Cardiac muscle cell (in vitro differentiated cells and primary cell): ENCODE measurements around the gene EPHA1. TPM values are rescaled to one million over a fixed set of nuclear protein-coding genes. Genes with fewer than 3 reads are reported as not detected.

ENCODE experiments used
- DNase-seq, 2 donors: peaks; one replicate each; pipeline versions ENCODE4 v3.0.0 to v3.0.0-alpha.2; 2010 to 2017; ENCODE audit warnings: low read depth in 1 of 2, low spot score in 1 of 2
- H3K27ac ChIP-seq: fragments of 200-600 bp; sonication (generic); 2 replicates; pipeline ENCODE4 v1.5.1; 2016
- H3K27me3 ChIP-seq: fragments of 200-600 bp; sonication (generic); 2 replicates; pipeline ENCODE4 v1.6.0; 2016; ENCODE audit warnings: control low read depth
- H3K36me3 ChIP-seq: fragments of 200-600 bp; sonication (generic); 2 replicates; pipeline ENCODE4 v1.5.1; 2016; ENCODE audit warnings: control low read depth
- H3K4me1 ChIP-seq: fragments of 200-600 bp; sonication (generic); 2 replicates; pipeline ENCODE4 v1.8.1; 2017; ENCODE audit warnings: low read depth, mild to moderate bottlenecking, mixed run types
- H3K4me3 ChIP-seq: fragments of 200-600 bp; sonication (generic); 2 replicates; pipeline ENCODE4 v1.5.1; 2016; ENCODE audit warnings: mild to moderate bottlenecking
- H3K9me3 ChIP-seq: fragments of 200-600 bp; sonication (generic); 2 replicates; pipeline ENCODE4 v1.5.1; 2017; ENCODE audit warnings: low read depth, mild to moderate bottlenecking, control low read depth
- polyA plus RNA-seq: library from polyadenylated mRNA; unstranded; fragments of >200 nt; fragmentation: Nextera tagmentation; extraction: Ambion mirVana; gene quantifications from 2 replicates; pipeline ENCODE4 v1.2.1, GENCODE V29; 2016
- total RNA-seq: library from RNA; depleted of rRNA; stranded (reverse); fragments of >200 nt; gene quantifications from 2 replicates; pipeline ENCODE4 v1.2.3, GENCODE V29; 2016
- TF ChIP-seq, protein P1 (sequence below): IDR thresholded peaks from 2 replicates; pipeline ENCODE4 v1.5.1; 2012; ENCODE audit warnings: low read depth, mild to moderate bottlenecking, low read length

Gene EPHA1
- total RNA-seq (0.30 TPM in 1 of 2 replicates, not detected in the other), polyA plus RNA-seq (1.8 and 2.7 TPM in 2 replicates)

DNA sequence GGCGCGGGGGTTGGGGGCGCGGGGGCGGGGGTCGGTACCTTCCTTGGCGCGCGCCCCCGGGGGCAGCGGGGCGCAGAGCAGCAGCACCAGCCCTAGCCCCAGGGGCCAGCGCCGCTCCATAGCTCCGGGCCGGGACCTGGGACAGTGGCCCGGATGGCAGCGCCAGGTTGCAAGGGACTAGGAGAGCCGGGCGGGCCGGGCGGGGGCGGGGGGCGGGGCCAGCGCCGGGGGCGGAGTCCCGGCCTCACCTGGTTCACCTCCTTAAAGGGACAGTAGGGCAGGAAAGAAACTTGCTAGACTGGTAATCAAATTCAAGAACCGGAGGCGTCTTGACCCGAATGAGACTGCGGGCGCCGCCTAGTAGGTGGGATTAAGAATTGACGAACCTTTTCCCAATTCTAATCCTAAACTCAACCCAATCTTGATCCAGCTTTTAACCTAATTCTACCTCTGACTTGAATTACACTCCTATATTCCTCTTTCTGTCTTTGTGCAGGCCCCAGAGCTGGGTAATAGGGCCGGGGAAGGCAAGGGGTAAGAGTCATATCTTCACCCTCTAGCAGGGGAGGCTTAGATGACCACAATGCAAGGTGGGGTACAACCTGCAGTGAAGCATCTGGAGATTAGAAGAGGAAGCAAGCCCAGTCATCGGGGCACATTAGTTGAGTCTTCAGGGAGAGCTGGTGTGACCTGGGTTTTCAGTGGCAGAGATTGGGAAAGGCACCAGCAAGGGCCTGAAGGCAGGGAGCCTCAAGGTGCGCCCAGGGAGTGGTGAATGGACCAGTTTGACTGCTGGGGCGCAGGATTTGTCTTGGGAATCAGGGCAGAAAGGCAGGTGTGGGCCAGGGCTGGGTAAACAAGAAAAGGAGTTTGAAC is at the start of gene EPHA1:
EPHA1 (minus strand) TSS at position 171 of the 876 bp plus-strand sequence; CDS start at position 120, 51 bp downstream.
- Histone ChIP-seq H3K27ac (no peak within 1 kb of the TSS), H3K9me3 (no peaks in the 10 kb centered on the region), H3K4me3 (peak within 1 kb of the TSS; percentile 24), H3K4me1 (peaks cover 8% of the 10 kb centered on the region), H3K36me3 (no peaks in the 10 kb centered on the region), H3K27me3 (peaks cover 13% of the 10 kb centered on the region)
- TF ChIP-seq, protein P1, sequence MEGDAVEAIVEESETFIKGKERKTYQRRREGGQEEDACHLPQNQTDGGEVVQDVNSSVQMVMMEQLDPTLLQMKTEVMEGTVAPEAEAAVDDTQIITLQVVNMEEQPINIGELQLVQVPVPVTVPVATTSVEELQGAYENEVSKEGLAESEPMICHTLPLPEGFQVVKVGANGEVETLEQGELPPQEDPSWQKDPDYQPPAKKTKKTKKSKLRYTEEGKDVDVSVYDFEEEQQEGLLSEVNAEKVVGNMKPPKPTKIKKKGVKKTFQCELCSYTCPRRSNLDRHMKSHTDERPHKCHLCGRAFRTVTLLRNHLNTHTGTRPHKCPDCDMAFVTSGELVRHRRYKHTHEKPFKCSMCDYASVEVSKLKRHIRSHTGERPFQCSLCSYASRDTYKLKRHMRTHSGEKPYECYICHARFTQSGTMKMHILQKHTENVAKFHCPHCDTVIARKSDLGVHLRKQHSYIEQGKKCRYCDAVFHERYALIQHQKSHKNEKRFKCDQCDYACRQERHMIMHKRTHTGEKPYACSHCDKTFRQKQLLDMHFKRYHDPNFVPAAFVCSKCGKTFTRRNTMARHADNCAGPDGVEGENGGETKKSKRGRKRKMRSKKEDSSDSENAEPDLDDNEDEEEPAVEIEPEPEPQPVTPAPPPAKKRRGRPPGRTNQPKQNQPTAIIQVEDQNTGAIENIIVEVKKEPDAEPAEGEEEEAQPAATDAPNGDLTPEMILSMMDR: peak; percentile 40
- DNase-seq: peak in 1 of 2 donors; percentile 30

DNA sequence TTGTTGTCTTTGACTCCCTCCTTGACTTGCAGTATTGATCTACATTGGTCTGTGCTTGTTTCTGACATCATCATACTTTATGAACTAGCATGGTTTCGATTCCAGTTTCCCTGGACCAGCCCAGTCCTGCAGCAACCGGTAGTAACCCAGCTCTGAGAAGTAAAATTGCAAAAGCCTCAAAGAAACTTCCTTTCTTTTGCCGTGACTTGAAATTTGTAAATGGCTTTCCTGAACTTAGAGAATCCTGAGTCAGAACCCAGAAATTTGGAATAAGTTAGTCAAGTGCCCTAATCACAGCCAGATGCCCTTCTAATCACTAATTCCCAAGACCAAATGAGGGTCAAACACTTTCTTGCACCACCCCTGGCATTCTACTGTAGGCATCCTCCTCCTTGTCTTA is 49.6 kb upstream of the EPHA1 start:
- no peaks in the 10 kb centered on the region for H3K9me3 ChIP-seq
- DNase-seq: no peak
- H3K36me3 ChIP-seq: no peaks in the 10 kb centered on the region
- no peak overlapping the region for H3K27ac ChIP-seq
- H3K27me3 ChIP-seq: no peaks in the 10 kb centered on the region
- TF ChIP-seq, protein P1: no peak
- no peak overlapping the region for H3K4me3 ChIP-seq
- no peaks in the 10 kb centered on the region for H3K4me1 ChIP-seq

DNA sequence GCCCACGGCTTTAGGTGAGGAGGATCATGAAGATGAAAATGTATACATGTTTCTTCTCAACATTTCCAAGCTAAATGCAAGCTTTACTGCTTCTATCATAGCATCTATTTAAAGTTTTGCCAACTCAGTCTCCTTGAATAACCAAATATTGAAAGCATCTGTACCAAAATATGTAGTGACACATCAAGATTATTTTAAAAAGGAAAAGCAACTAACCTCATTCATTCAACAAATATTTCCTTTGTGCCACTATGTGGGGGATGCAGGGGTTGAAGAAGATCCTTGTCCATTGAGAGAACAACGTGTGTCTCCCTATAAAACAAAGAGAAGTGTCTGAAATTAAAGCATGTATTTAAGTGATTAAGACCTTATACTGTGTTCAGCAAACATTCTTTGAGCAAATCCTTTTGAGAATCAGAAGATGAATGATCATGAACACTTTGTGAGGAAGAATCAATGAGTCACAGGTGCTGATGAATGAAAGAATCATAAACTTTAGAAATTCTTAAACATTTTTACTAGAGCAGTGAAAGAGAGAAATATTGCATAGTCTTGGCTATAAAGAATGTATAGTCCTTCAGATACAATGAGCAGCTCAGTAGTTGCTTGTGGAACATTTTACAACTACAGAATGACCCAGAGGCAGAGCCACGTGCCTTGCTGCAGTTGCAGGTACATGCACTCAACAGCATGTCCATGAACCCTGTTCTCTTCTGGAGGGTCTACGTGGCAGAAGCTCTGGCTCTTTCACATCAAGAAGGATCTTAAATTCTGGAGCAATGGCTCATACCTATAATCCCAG is 48.5 kb upstream of the EPHA1 start:
- H3K9me3 ChIP-seq: no peaks in the 10 kb centered on the region
- H3K36me3 ChIP-seq: no peaks in the 10 kb centered on the region
- H3K27ac ChIP-seq: no peak overlapping the region
- H3K4me1 ChIP-seq: no peaks in the 10 kb centered on the region
- no peak overlapping the region for H3K4me3 ChIP-seq
- no peak for DNase-seq
- H3K27me3 ChIP-seq: no peaks in the 10 kb centered on the region
- TF ChIP-seq, protein P1: no peak

DNA sequence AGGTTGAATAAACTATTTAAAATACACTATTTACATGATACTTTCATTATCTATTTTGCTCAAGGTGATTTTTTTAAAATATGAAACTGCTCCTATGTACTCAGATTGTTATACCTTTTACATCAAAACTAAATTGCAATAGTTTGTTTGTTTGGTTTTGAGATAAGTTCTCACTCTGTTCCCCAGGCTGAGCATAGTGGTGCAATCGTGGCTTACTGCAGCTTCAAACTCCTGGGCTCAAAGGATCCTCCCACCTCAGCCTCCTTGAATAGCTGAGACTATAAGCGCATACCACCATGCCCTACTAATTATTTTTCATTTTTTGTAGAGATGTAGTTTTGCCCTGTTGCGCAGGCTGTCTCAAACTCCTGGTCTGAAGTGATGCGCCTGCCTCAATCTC is 47.3 kb upstream of the EPHA1 start:
- Histone ChIP-seq H3K4me1 (no peaks in the 10 kb centered on the region), H3K36me3 (no peaks in the 10 kb centered on the region), H3K4me3 (no peak overlapping the region), H3K27me3 (no peaks in the 10 kb centered on the region), H3K9me3 (no peaks in the 10 kb centered on the region), H3K27ac (no peak overlapping the region)
- TF ChIP-seq, protein P1: no peak
- no peak for DNase-seq

DNA sequence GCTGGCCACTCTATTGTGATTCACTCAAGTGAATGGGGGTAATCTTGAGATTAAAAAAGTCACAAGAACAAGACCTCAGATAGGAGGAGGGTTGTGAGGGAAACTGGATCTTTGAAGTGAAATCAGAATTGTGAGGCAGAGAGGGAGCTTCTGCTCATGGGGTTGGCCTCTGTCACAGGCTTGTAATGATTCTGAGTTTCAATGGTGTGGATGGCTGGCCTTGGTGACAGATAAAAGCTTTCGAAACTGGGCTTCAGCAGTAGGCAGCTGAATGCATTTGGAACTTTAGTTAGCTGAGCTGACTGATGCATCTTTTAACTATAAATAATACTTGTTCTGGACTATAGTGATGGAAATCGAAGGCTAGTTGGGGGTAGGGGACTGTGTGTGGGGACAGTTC is 46.8 kb upstream of the EPHA1 start:
- H3K27me3 ChIP-seq: no peaks in the 10 kb centered on the region
- H3K36me3 ChIP-seq: no peaks in the 10 kb centered on the region
- no peaks in the 10 kb centered on the region for H3K9me3 ChIP-seq
- DNase-seq: no peak
- no peak overlapping the region for H3K4me3 ChIP-seq
- H3K4me1 ChIP-seq: no peaks in the 10 kb centered on the region
- TF ChIP-seq, protein P1: no peak
- no peak overlapping the region for H3K27ac ChIP-seq
